Activated naive CD4-positive, alpha-beta T cell treated with anti-CD3 and anti-CD28 coated beads, Interleukin-2, amount 10 ng/mL, durations not matched to agents 5 hours and 36 hours (primary cell): ENCODE measurements around the gene SYT10. TPM values are rescaled to one million over a fixed set of nuclear protein-coding genes. Genes with fewer than 3 reads are reported as not detected.

ENCODE experiments used
- total RNA-seq, 2 experiments: library from RNA; stranded (reverse); gene quantifications; one replicate each; pipeline ENCODE4 v1.2.3, GENCODE V29; 2021

SYT10 gene
- total RNA-seq: not detected

GRCh38 chr12:33439587-33440011 lies at the start of gene SYT10:
TSS of gene SYT10 (minus strand) at chr12:33439819. CDS start at chr12:33439522, 297 bp downstream.

